Measurements from ENCODE around the gene RBM25. TPM values are rescaled to one million over a fixed set of nuclear protein-coding genes. Genes with fewer than 3 reads are reported as not detected.

RBM25 gene
- total and polyA plus RNA-seq, 10 of the 15 experiments (the other 5 are each of a cell fraction or from before 2014, with no cell fraction given) = 43.4 to 125 (median 74.1) TPM

DNA sequence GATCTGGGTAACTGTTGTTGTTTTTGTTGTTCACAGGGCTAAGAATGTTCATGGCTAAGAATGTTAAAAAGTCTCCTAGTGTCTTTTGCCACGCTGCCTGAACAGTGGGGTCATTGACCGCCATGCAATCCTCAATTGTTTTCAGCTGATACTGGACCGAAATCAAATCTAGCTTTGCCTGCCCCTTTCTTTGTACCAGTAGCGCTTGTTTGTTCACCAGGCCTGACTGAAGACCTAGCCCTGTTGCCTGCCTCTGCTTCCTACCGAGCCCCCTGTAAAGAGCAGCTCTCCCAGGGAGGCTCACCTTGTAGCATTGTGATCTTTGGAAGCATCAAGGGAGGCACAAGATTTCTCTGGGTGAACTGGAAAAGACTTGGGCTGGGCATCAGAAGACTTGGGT, 84.7 kb downstream of the RBM25 start:
- Histone ChIP-seq H3K9ac (ENCODE audit: control insufficient read depth, insufficient read depth, low read length) (peak overlapping the region; percentile 16; the same call in 1 of the 2 replicates), H3K79me2 (ENCODE audit: control insufficient read depth, insufficient read depth, low read length) (peaks cover 65% of the 10 kb centered on the region), H4K20me1 (ENCODE audit: control insufficient read depth, insufficient read depth) (no peaks in the 10 kb centered on the region), H3K4me3 (no peak overlapping the region), H3K27ac (ENCODE audit: control insufficient read depth, insufficient read depth) (peak overlapping the region; percentile 27; the same call in 1 of the 2 replicates), H3K9me3 (replicated peaks; ENCODE audit: control insufficient read depth, insufficient read depth, low read length) (no peaks in the 10 kb centered on the region), H3K27me3 (replicated peaks in 1 of 2; ENCODE audit: control insufficient read depth in 2 of 2, insufficient read depth in 2 of 2, low read length in 1 of 2) (no peaks in the 10 kb centered on the region), H3K36me3 (ENCODE audit: control insufficient read depth in 2 of 2, insufficient read depth in 2 of 2, low read length in 1 of 2) (peaks cover 0 to 1% of the 10 kb centered on the region in 2 experiments; a peak in 2 of 4 replicates), H2AFZ (ENCODE audit: control insufficient read depth, low read depth, low read length) (no peak overlapping the region), H3K4me2 (ENCODE audit: control insufficient read depth, insufficient read depth) (peak overlapping the region; percentile 50), H3K4me1 (ENCODE audit: control insufficient read depth, insufficient read depth, low read length) (peaks cover 11% of the 10 kb centered on the region; the same call in 1 of the 2 replicates)
- RAD21 ChIA-PET (ENCODE audit: unreplicated experiment) = interaction anchor here (1.0 kb wide), 1 partner anchor 116 kb away, joined by 3 read pairs; the partner anchor contains the start of gene ZFYVE1
- in situ Hi-C loops (cut with MboI) (no loop called here), intact Hi-C loops (cut with micrococcal nuclease; ENCODE audit: unreplicated experiment) (no loop called here)
- POLR2A ChIA-PET = interaction anchor here (0.5 to 1.0 kb wide), 2 partner anchors 116 to 1747 kb away, joined by 4 to 5 read pairs; partner anchors contain the start of gene ZFYVE1
- CTCF ChIA-PET = interaction anchor here (1.2 to 1.5 kb wide), 2 partner anchors 98 to 324 kb away, joined by 3 read pairs; no protein-coding TSS in a partner anchor
- SMC1A ChIA-PET (ENCODE audit: uncharacterized antibody, unreplicated experiment) = interaction anchor here (1.4 to 1.6 kb wide), 3 partner anchors 11 to 326 kb away, joined by 3 to 4 read pairs (median 4); no protein-coding TSS in a partner anchor
- DNase-seq (ENCODE audit: low read depth, low spot score) = no peak
- no TSS peak for BruUV-seq (replicated peaks)
- FAIRE-seq = no peak
- peak; percentile 19 for ATAC-seq
- no peak for TF ChIP-seq ZNF384 (IDR thresholded peaks at IDR 0.05; ENCODE audit: borderline replicate concordance, low read depth, low read length)
- TF ChIP-seq SMAD5 (IDR thresholded peaks at IDR 0.05; ENCODE audit: low read depth) = no peak
- no peak for TF ChIP-seq MEF2A (IDR thresholded peaks at IDR 0.05; ENCODE audit: insufficient read depth, low read depth, low read length)
- TF ChIP-seq NBN (IDR thresholded peaks at IDR 0.05) = no peak
- no peak for TF ChIP-seq SMC3 (IDR thresholded peaks at IDR 0.05; ENCODE audit: borderline replicate concordance, low read length)
- TF ChIP-seq JUND (IDR thresholded peaks at IDR 0.05; ENCODE audit: low read depth, low read length) = no peak
- no peak for TF ChIP-seq ZNF622 (IDR thresholded peaks at IDR 0.05)
- no peak for TF ChIP-seq MYB (IDR thresholded peaks at IDR 0.05; ENCODE audit: borderline replicate concordance, low read depth, low read length)
- no peak for TF ChIP-seq HCFC1 (IDR thresholded peaks at IDR 0.05; ENCODE audit: low read length)
- 98% methylated on average over 5 of the region's 5 CpGs for WGBS (ENCODE audit: insufficient coverage, insufficient replicate concordance, low lambda C conversion rate, missing lambda C conversion rate)
